Measurements from ENCODE around the gene TP73. TPM values are rescaled to one million over a fixed set of nuclear protein-coding genes. Genes with fewer than 3 reads are reported as not detected.

TP73 gene
- total and polyA plus RNA-seq, 11 donors, result 0.01 to 0.53 (median 0.15) TPM; not detected in 6

DNA sequence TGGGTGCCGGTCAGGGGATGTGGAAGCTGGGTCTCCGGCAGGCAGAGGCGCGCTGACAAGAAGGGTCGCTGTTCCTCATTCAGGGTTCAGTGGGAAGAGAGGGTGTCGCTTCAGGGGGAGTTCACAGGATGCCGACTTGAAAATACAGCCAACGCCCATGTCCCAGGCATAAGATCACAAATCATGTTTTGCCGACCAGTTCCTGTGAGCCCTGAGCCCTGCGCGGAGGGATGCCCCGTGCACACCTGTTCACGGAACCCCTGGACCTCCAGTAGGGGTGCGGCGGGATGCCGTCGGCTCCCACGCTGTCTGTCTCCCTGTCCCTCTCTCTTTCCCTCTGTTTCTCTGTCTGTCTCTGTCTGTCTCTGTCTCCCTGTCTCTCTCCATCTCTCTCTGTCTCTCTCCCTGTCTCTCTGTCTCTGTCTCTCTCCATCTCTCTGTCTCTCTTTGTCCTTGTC, 26.8 kb downstream of the TP73 start:
- peaks cover 0 to 27% (median 0%) of the 10 kb centered on the region in 12 donors for H3K4me1 ChIP-seq
- peaks cover 0 to 7% (median 2%) of the 10 kb centered on the region in 9 donors for H3K27me3 ChIP-seq
- ATAC-seq (peak in 1 of 4 donors; percentile 19), DNase-seq (peak in 2 of 5 donors; percentile 17 to 60)
- TF ChIP-seq POLR2A (IDR thresholded peaks at IDR 0.05) (no peak), CTCF (IDR thresholded peaks at IDR 0.05) (no peak)
- no peaks in the 10 kb centered on the region for H3K36me3 ChIP-seq
- no peak overlapping the region for H3K4me3 ChIP-seq
- no peak overlapping the region for H3K27ac ChIP-seq
- H3K9me3 ChIP-seq, result no peaks in the 10 kb centered on the region
- intact Hi-C loops (cut with DNase I), result no loop called here
- WGBS, 4 donors, result 49 to 82% (median 64%) methylated on average over 13 to 18 of the region's 18 CpGs

GRCh38 chr1:3679799-3680453, 27.6 kb downstream of the TP73 start:
- peak in 1 of 5 donors; percentile 40 for DNase-seq
- 90 to 95% (median 92%) methylated on average over 9 of the region's 9 CpGs for WGBS, 4 donors
- Histone ChIP-seq H3K27ac (no peak overlapping the region), H3K36me3 (no peaks in the 10 kb centered on the region), H3K4me1 (peaks cover 0 to 27% (median 0%) of the 10 kb centered on the region in 12 donors), H3K27me3 (peaks cover 0 to 10% (median 5%) of the 10 kb centered on the region in 9 donors), H3K9me3 (no peaks in the 10 kb centered on the region), H3K4me3 (no peak overlapping the region)
- TF ChIP-seq CTCF (IDR thresholded peaks at IDR 0.05) (no peak), POLR2A (IDR thresholded peaks at IDR 0.05) (no peak)
- intact Hi-C loops (cut with DNase I), result no loop called here
- no peak for ATAC-seq

DNA sequence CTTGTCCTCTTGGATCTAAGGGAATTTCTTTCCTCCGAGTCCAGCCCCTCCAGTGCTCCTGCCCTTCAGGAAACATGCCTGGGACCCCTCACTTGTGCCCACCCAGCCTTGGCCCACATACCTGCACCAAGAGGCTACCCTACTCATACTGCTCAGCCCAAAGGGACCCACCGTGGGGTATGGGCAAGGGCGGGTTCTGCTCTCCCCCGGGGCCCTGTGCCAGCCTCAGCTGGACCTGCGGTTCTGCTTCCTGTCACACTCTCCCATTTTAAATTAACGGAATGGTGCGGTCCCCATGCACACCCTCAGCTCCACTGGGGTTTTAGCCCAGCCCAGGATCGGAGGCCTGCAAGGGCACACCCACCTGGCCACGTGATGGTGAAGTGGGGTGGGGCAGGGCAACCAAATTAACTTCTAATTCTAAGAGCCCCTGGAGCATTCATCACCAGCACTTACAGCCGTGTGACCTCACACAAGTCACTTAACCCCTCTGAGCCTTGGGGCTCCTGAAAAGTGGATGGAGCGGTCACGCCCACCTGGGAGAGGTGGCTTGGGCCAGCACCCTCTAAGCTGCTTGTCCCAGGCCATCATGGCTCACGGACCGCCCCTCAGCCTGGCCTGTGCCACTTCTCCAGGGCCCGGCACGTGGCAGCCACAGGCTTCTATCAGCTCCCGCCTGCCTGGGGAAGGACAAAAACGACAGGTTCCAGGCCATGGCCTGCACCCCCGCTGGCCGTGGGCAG, 28.3 kb downstream of the TP73 start:
- TF ChIP-seq POLR2A (IDR thresholded peaks at IDR 0.05) (no peak), CTCF (IDR thresholded peaks at IDR 0.05) (no peak)
- no peak overlapping the region for H3K27ac ChIP-seq
- ATAC-seq (no peak), DNase-seq (peak in 1 of 5 donors; percentile 26)
- peaks cover 0 to 27% (median 0%) of the 10 kb centered on the region in 12 donors for H3K4me1 ChIP-seq
- H3K36me3 ChIP-seq, result no peaks in the 10 kb centered on the region
- 69 to 76% (median 73%) methylated on average over 14 to 20 of the region's 20 CpGs for WGBS, 4 donors
- no peaks in the 10 kb centered on the region for H3K9me3 ChIP-seq
- peaks cover 0 to 11% (median 5%) of the 10 kb centered on the region in 9 donors for H3K27me3 ChIP-seq
- H3K4me3 ChIP-seq, result no peak overlapping the region
- intact Hi-C loops (cut with DNase I), result no loop called here

DNA sequence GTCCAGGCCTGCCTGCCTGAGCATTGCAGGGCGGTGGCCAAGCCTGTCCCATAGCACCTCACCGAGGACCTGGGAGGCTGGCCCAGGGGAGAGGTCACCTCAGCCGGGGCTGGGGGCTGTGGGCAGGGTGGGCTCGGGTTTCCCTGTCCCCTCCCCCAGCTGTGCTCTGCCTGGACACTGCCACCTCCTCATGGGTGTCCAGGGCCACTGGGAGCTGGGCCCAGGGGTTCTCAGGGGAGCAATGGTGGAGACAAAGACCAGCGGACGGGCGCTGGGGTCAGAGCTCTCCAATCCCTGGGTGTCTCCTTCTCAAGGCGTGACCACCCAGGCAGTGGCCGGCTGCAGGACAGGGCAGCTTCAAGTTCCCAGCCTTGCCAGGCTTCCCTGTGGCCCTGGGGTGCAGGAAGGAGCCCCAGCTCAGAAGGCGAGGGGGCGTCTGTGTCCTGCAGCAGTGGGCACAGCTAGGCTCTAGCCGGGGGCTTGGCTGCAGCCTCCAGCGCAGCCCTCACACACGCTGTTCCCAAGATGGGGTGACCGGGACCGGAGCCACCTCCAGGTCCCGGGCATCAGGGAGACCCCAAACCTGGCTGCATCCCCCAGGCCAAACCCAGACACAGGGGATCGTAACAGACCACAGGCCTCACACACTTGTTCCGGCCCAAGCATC, 29.0 kb downstream of the TP73 start:
- WGBS, 4 donors, result 89 to 95% (median 90%) methylated on average over 13 to 19 of the region's 19 CpGs
- intact Hi-C loops (cut with DNase I), result no loop called here
- Histone ChIP-seq H3K27me3 (peaks cover 0 to 11% (median 5%) of the 10 kb centered on the region in 9 donors), H3K9me3 (no peaks in the 10 kb centered on the region), H3K4me3 (no peak overlapping the region), H3K36me3 (no peaks in the 10 kb centered on the region), H3K4me1 (peaks cover 0 to 27% (median 0%) of the 10 kb centered on the region in 12 donors), H3K27ac (no peak overlapping the region)
- no peak for TF ChIP-seq CTCF (IDR thresholded peaks at IDR 0.05)
- TF ChIP-seq POLR2A (IDR thresholded peaks at IDR 0.05), result no peak
- ATAC-seq (no peak), DNase-seq (peak in 1 of 5 donors; percentile 46)

All from heart left ventricle (tissue), 16 donors.